GM10266 (cell line): ENCODE results near the gene ARHGEF7.

Source experiments
- DNase-seq: peaks from one replicate; pipeline ENCODE4 v3.0.0; 2012; ENCODE audit errors: extremely low spot score
- CTCF ChIP-seq: IDR thresholded peaks from 2 replicates; pipeline ENCODE4 v1.5.1; 2012; ENCODE audit warnings: mild to moderate bottlenecking, low read depth; ENCODE audit not compliant: control insufficient read depth, insufficient read depth; ENCODE audit errors: missing control alignments

Gene ARHGEF7

GRCh38 chr13:111265701-111266035 is 150.6 kb downstream of the ARHGEF7 start:
- no peak for TF ChIP-seq CTCF
- no peak for DNase-seq

DNA sequence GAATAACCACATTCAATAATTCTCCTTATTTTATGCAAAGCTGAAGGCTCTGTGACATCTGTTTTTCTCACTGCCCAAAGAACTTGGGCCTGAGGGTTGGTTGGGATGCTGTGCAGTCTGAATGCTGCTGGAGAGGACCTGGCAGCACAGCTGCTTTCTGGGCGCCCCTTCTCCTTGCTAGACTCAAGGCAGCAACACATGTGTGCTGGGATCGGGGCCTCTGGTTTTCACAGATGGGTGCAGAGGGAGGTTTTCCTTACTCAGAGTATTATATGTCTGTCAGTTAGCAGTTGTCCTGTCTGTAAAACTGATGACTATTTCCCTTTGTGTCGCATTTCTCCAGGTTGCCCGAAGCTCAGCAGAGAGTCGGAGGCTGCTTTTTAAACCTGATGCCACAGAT is 152.1 kb downstream of the ARHGEF7 start:
- no peak for DNase-seq
- no peak for TF ChIP-seq CTCF

GRCh38 chr13:111267784-111268183 is 152.7 kb downstream of the ARHGEF7 start:
- TF ChIP-seq CTCF: no peak
- DNase-seq: no peak

DNA sequence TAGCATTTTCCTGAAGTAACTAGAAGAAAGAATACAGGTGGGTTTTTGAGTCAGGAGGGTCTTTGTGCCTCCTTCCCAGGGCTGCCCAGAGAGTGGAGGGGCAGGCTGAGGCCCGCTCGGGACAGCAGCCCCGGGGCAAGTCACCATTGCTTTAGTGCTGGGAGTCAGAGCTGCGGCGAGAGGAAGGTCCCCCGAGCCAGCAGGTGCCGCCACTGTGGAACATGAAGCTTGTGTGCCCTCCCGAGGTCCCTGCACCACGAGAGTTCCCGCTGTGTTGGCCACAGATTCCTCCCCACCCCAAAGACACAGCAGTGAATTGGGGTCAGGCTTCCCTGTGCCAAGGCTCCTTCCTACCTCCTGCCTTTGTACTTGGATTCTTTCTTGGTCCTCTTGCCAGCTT is 154.4 kb downstream of the ARHGEF7 start:
- DNase-seq: no peak
- TF ChIP-seq CTCF: no peak

DNA sequence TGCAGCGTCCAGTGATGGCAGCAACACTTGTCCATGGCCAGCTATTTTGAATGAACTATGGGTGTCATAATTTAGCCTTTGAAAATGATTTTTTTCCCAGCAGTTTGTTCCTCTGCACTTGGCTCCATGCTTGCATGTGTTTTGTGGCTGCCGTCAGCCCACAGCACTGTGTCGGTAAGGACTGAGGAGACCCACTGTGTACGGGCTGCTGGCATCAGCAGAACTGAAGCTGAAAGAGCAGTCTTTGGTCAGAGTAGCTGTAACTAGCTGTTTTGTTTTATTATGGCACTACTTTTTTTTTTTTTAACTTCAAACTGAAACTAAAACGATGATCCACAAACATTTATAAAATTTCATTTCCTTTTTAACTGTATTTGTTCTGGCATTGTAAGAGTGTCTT is 155.0 kb downstream of the ARHGEF7 start:
- TF ChIP-seq CTCF: no peak
- no peak for DNase-seq

GRCh38 chr13:111270765-111271698 is 155.9 kb downstream of the ARHGEF7 start:
- no peak for DNase-seq

More at GRCh38 chr13:111270765-111271698, 155.9 kb downstream of the ARHGEF7 start:
- no peak for TF ChIP-seq CTCF
